GM12874 (cell line): ENCODE measurements around the gene GAB1.

Experiments used
- CTCF ChIP-seq: IDR thresholded peaks from 2 replicates; pipeline ENCODE4 v1.5.1; 2011; ENCODE audit warnings: low read depth, mild to moderate bottlenecking, control low read depth, low read length, moderate library complexity; ENCODE audit not compliant: insufficient read depth

Gene GAB1

GRCh38 chr4:143514901-143515300 is 178.2 kb downstream of the GAB1 start:
- TF ChIP-seq CTCF = no peak

DNA sequence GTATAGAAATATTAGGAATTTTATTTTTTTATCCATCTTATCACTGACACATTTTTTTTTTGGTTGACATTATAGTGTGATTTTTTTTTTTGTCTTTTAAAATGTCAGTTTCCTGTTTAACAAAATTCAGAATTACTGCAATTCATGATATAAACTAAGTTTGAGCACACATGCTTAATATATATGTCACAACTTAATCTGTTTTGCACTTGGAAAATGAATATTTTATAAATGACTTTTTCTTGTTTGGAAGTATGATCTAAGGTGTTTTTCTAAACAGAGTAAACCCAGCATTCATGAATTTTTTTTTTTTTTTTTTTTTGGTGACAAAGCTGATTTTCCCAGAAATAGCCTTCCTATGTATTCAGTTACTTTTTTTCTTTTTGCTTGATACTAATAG is 179.2 kb downstream of the GAB1 start:
- TF ChIP-seq CTCF = no peak

GRCh38 chr4:143517764-143518163 is 181.1 kb downstream of the GAB1 start:
- no peak for TF ChIP-seq CTCF
